Astrocyte of the cerebellum (primary cell): ENCODE data around the gene BRCC3.

Source experiments
- DNase-seq: peaks from one replicate; pipeline ENCODE4 v3.0.0-alpha.2; 2011; ENCODE audit warnings: low read depth
- H3K4me3 ChIP-seq: 2 replicates; pipeline ENCODE4 v1.5.1; 2011; ENCODE audit warnings: mild to moderate bottlenecking, low read depth, low read length, moderate library complexity
- in situ Hi-C: cut with HindIII; loops from 2 replicates; pipeline ENCODE4 v1.10.0; 2017; ENCODE audit warnings: low sequenced_read_pairs
- TF ChIP-seq, protein P1 (sequence below): IDR thresholded peaks from 2 replicates; pipeline ENCODE4 v1.5.1; 2012; ENCODE audit warnings: low read length, low read depth, moderate library complexity, mild to moderate bottlenecking; ENCODE audit errors: missing control alignments

Gene BRCC3

DNA sequence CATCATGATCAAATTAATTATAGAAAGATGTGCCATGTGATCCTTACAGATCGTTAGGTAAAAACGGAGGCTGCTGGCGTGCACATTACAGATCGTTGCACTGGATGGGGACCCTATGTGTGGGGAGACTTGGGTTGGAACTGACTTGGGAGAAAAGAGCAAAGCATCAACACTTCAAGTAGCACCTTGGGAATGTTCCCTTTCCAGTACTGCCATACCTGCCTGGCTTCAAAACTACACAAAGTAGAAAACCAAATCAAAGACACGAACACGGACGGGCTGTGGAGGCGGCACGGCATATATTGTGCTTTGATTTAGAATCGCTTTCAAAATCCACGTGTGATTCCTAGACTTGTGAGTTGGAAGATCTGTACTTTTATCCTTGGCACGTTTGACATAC lies 1.3 kb upstream of the BRCC3 start:
- in situ Hi-C loops = no loop called here
- peak overlapping the region; percentile 56 for H3K4me3 ChIP-seq
- no peak for DNase-seq
- TF ChIP-seq, protein P1, sequence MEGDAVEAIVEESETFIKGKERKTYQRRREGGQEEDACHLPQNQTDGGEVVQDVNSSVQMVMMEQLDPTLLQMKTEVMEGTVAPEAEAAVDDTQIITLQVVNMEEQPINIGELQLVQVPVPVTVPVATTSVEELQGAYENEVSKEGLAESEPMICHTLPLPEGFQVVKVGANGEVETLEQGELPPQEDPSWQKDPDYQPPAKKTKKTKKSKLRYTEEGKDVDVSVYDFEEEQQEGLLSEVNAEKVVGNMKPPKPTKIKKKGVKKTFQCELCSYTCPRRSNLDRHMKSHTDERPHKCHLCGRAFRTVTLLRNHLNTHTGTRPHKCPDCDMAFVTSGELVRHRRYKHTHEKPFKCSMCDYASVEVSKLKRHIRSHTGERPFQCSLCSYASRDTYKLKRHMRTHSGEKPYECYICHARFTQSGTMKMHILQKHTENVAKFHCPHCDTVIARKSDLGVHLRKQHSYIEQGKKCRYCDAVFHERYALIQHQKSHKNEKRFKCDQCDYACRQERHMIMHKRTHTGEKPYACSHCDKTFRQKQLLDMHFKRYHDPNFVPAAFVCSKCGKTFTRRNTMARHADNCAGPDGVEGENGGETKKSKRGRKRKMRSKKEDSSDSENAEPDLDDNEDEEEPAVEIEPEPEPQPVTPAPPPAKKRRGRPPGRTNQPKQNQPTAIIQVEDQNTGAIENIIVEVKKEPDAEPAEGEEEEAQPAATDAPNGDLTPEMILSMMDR = no peak

DNA sequence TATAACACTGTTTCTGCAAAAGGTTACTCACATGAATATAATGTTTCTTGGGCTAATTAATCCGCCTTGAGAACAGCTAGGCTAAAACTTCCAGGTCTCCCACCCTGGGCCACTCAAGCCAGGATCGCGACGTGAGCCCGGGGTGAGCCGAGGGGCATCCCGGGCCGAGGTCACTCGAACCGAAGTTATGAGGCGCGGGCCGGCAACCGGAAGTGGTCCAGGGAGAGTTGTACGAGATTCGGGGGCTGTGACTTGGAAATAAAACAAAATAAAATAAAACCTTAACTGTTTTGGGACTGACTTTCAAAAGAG lies 689 bp upstream of the BRCC3 start:
- in situ Hi-C loops = no loop called here
- TF ChIP-seq, protein P1 = no peak
- H3K4me3 ChIP-seq = peak overlapping the region; percentile 56

DNA sequence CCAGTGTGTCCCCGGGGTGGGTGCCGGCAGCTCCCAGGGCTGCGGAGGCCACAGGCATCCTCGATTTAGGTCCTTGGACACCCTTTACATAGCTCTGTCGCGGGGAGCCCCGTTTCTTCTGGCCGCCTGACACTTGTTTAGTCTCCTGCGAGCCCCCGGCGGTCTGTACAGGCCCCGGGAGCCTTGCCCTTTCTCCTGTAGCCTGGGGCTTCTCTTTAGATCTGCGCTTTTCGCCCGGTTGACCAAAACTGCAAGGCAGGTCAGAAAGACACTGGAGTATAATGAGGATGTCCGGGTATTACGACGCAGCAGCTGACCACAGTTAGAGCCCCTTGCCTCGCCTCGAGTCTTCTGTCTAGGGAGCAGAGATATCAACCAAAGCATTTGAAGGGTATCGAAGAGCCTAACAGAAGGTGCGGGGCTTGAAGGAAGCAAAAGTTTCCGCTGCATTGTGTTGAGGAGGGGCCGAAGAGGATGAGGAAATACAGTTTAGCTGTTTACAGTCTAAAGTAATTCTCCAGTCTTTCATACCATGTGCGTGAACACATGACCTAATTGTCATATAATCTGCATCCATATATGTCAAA lies 479 bp downstream of the BRCC3 start:
- TF ChIP-seq, protein P1 = no peak
- in situ Hi-C loops = no loop called here
- no peak for DNase-seq
- H3K4me3 ChIP-seq = peak overlapping the region; percentile 65

More for the DNA sequence above, 689 bp upstream of the BRCC3 start:
- DNase-seq = no peak

DNA sequence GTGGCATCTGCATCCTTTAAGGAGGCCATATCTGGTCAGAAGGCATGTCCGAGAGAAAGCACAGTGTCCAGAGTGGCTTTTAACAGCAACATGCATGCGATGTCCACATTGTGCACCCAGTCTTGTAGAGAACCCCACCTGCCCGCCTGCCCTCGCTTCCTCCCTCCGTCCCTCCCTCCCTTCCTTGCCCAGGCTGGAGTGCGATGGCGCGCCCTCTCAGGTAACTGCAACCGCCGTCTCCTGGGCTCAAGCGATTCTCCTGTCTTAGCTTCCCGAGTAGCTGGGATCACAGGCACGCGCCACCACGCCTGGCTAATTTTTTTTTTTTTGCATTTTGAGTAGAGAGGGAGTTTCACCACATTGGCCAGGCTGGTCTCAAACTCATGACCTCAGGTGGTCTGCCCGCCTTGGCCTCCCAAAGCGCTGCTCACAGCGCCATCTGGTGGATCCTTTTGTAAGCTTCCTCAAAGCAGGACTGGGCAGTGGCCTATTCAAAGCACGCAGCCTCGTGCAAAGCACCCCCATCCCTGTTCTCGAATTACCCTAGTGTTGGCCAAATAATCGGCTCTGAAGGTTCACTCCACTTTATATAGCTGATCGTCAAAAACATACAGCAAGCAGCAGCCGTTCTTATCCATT lies 15.0 kb downstream of the BRCC3 start:
- in situ Hi-C loops = no loop called here
- H3K4me3 ChIP-seq = no peak overlapping the region
- TF ChIP-seq, protein P1 = peak; percentile 34
- DNase-seq = peak; percentile 5

DNA sequence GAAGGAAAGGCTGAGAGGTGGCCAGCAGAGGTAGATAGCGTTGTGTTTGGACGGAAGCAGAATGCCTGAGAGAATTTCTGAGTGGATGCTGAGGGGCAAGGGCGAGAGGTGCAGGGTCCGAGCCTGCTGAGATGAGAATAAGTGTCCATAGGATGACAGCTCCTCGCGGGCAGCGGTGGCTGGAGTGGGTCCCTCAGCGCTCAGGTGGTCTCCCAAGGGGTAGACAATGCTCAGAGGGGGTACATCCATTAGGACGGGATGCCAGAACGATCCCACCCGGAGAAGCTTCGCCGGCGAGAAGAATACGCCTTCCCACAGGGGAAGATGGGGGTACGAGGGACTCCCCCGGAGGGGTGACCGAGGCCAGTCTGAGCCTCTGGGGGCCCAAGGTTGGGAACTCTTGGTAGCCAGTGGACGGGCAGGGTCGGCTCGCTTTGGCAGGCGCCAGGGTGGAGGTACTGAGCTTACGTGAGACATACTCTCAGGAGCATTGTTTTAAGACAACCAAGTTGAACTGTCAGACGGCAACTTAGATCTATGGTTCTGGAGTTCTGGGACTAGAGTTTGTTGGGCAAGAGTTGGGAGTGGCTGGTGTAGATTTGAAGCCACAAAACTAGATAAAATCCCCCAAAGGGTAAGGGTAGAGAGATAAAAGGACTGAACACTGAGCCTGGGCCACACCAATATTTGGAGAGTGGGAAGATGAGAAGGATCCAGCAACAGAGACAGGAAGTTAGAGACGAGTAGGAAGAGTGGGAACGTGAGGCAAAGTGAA lies 15.8 kb downstream of the BRCC3 start:
- DNase-seq = no peak
- TF ChIP-seq, protein P1 = no peak
- in situ Hi-C loops = no loop called here
- H3K4me3 ChIP-seq = no peak overlapping the region

DNA sequence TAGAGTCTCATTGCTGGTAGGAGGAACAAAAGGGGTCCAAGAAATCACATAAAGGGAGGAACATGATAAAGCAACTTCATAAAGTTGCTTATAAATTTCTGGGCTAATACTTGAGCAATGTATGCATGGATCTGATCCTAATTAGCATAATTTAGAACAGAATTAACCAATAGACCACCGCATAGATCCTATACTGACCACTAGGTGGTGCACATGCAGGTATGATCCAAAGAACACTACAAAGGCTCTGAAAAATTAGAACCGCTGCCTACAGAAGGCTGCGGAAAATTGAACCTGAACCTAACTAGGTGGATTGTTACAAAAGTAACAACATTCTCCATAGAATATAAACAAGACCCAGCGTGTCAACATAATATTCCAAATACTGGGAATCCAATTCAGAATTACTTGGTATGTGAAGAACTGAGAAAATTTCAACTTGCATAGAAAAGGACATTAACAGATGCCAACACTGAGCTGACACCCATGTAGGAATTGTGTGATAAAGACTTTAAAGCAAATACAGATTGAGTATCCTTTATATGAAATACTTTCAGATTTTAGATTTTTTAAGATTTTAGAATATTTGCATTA lies 23.3 kb downstream of the BRCC3 start:
- peak; percentile 2 for DNase-seq
- in situ Hi-C loops = no loop called here
- TF ChIP-seq, protein P1 = peak; percentile 60
- H3K4me3 ChIP-seq = no peak overlapping the region
